HCT116 (cell line): ENCODE data around the gene ROGDI. TPM values are rescaled to one million over a fixed set of nuclear protein-coding genes. Genes with fewer than 3 reads are reported as not detected.

ENCODE experiments used
- ATAC-seq: fragments of 200-7000 bp; cut with Tn5 transposase; 2 replicates; pipeline ENCODE4 v1.9.1; 2020; ENCODE audit warnings: mild to moderate bottlenecking, moderate library complexity
- BruUV-seq: library from RNA; stranded (reverse); fragments of 400-500 nt; replicated peaks from 2 replicates; lab custom pipeline; 2021; lab: Mats Ljungman, UMichigan
- CTCF ChIA-PET: fragments of 300-600 bp; sonication (Branson Sonifier 250); formaldehyde crosslinking; loops from one replicate; lab custom pipeline; 2021; ENCODE audit warnings: antibody characterized with exemption; lab: Charles Lee
- POLR2A ChIA-PET: fragments of 300-600, 350-600 bp; sonication (Branson Sonifier 250); formaldehyde crosslinking; loops from one replicate; lab custom pipeline; 2021; ENCODE audit warnings: antibody characterized with exemption; lab: Charles Lee
- RAD21 ChIA-PET, 2 experiments: fragments of 300-600 bp; sonication (Branson Sonifier 250); formaldehyde crosslinking; loops; one replicate each; lab custom pipeline; 2023; ENCODE audit warnings: low total read pairs in 2 of 2; ENCODE audit not compliant: uncharacterized antibody in 2 of 2, unreplicated experiment in 2 of 2, low non-redundant PET in 1 of 2; lab: Charles Lee
- DNase-seq: peaks from one replicate; pipeline ENCODE4 v3.0.0-alpha.2; 2010; ENCODE audit warnings: low read depth, low spot score
- H2AFZ ChIP-seq: fragments of 200-600 bp; shearing (Covaris generic), sonication (generic); 2 replicates; pipeline ENCODE4 v1.6.1; 2017; ENCODE audit warnings: low read depth, mixed run types, mixed read lengths, antibody characterized with exemption, low read length; ENCODE audit not compliant: poor library complexity, severe bottlenecking
- H3K27ac ChIP-seq: 2 replicates; pipeline ENCODE4 v1.5.1; 2012; ENCODE audit warnings: low read depth, low read length
- H3K27me3 ChIP-seq: fragments of 200-600 bp; sonication (generic); 2 replicates; pipeline ENCODE4 v1.6.1; 2016; ENCODE audit warnings: mixed run types, low read length, mixed read lengths; ENCODE audit not compliant: insufficient read depth
- H3K36me3 ChIP-seq, 2 experiments: fragments of 200-500 bp in 1 of 2; fragments of 200-600 bp in 1 of 2; sonication (Bioruptor generic) in 1 of 2; sonication (generic) in 1 of 2; 2 replicates each; pipeline versions ENCODE4 v1.5.1 to v1.6.1; 2014 to 2016; ENCODE audit warnings: low read length in 2 of 2, inconsistent platforms in 1 of 2, mixed read lengths in 1 of 2, mixed run types in 1 of 2; ENCODE audit not compliant: insufficient read depth in 2 of 2, control insufficient read depth in 1 of 2
- H3K4me1 ChIP-seq, 2 experiments: fragments of 200-600 bp in 1 of 2; sonication (generic) in 1 of 2; 2 replicates each; pipeline versions ENCODE4 v1.5.1 to v1.6.1; 2012 to 2017; ENCODE audit warnings: low read length in 2 of 2, inconsistent platforms in 1 of 2, mild to moderate bottlenecking in 1 of 2, mixed read lengths in 1 of 2, mixed run types in 1 of 2, moderate library complexity in 1 of 2; ENCODE audit not compliant: insufficient read depth in 2 of 2, control insufficient read depth in 1 of 2
- H3K4me2 ChIP-seq: fragments of 200-600 bp; sonication (generic); 2 replicates; pipeline ENCODE4 v1.6.1; 2017; ENCODE audit warnings: mixed run types, low read length, mixed read lengths
- H3K4me3 ChIP-seq, 2 experiments: fragments of 200-600 bp in 1 of 2; sonication (generic) in 1 of 2; replicated peaks in 1 of 2; 2 replicates each; pipeline ENCODE4 v1.5.1; 2011 to 2016; ENCODE audit warnings: low read length in 2 of 2, control low read depth in 1 of 2, low read depth in 1 of 2, mild to moderate bottlenecking in 1 of 2, mixed read lengths in 1 of 2, mixed run types in 1 of 2
- H3K79me2 ChIP-seq: fragments of 200-600 bp; sonication (generic); 2 replicates; pipeline ENCODE4 v1.6.1; 2017; ENCODE audit warnings: mild to moderate bottlenecking, mixed run types, low read length, moderate library complexity, mixed read lengths; ENCODE audit not compliant: insufficient read depth
- H3K9ac ChIP-seq: fragments of 200-600 bp; sonication (generic); 2 replicates; pipeline ENCODE4 v1.6.1; 2016; ENCODE audit warnings: low read length, mixed read lengths
- H3K9me2 ChIP-seq: fragments of 200-600 bp; sonication (generic), shearing (Covaris generic); 2 replicates; pipeline ENCODE4 v1.6.1; 2017; ENCODE audit warnings: mixed run types, mild to moderate bottlenecking, moderate library complexity; ENCODE audit not compliant: insufficient read depth
- H3K9me3 ChIP-seq, 2 experiments: fragments of 200-500 bp in 1 of 2; fragments of 200-600 bp in 1 of 2; sonication (Bioruptor generic) in 1 of 2; sonication (generic) in 1 of 2; 2 replicates each; pipeline ENCODE4 v1.6.1; 2014 to 2017; ENCODE audit warnings: low read length in 2 of 2, mixed read lengths in 2 of 2, inconsistent platforms in 1 of 2, low read depth in 1 of 2, mild to moderate bottlenecking in 1 of 2, mixed run types in 1 of 2, moderate library complexity in 1 of 2; ENCODE audit not compliant: control insufficient read depth in 1 of 2, insufficient read depth in 1 of 2
- H4K20me1 ChIP-seq: fragments of 200-600 bp; sonication (generic), shearing (Covaris generic); 2 replicates; pipeline ENCODE4 v1.6.1; 2017; ENCODE audit warnings: mixed run types, mild to moderate bottlenecking, moderate library complexity; ENCODE audit not compliant: insufficient read depth
- ATF3 ChIP-seq: IDR thresholded peaks from 2 replicates; pipeline ENCODE4 v1.6.1; 2012
- CEBPB ChIP-seq: IDR thresholded peaks from 2 replicates; pipeline ENCODE4 v1.6.1; 2012; ENCODE audit warnings: low read depth
- CTCF ChIP-seq, 3 experiments: fragments of 200-600 bp in 1 of 3; sonication (generic) in 1 of 3; IDR thresholded peaks in 2 of 3; conservative IDR thresholded peaks in 1 of 3; 2 replicates each; pipeline ENCODE4 v1.5.1; 2012 to 2017; ENCODE audit warnings: low read depth in 2 of 3, low read length in 2 of 3, antibody characterized with exemption in 1 of 3, borderline replicate concordance in 1 of 3, control low read depth in 1 of 3, mild to moderate bottlenecking in 1 of 3, mixed read lengths in 1 of 3, mixed run types in 1 of 3, moderate library complexity in 1 of 3; ENCODE audit not compliant: insufficient read depth in 1 of 3
- EGR1 ChIP-seq: IDR thresholded peaks from 2 replicates; pipeline ENCODE4 v1.6.1; 2012; ENCODE audit warnings: low read depth
- EZH2 ChIP-seq: fragments of 200-600 bp; sonication (generic); IDR thresholded peaks from 2 replicates; pipeline ENCODE4 v1.6.1; 2017; ENCODE audit warnings: antibody characterized with exemption, mixed run types
- EZH2phosphoT487 ChIP-seq: fragments of 200-600 bp; IDR thresholded peaks from 2 replicates; pipeline ENCODE4 v1.6.1; 2018; ENCODE audit warnings: antibody characterized with exemption, borderline replicate concordance
- JUND ChIP-seq: IDR thresholded peaks from 2 replicates; pipeline ENCODE4 v1.6.1; 2012
- MAX ChIP-seq: IDR thresholded peaks from 2 replicates; pipeline ENCODE4 v1.6.1; 2012
- POLR2A ChIP-seq: IDR thresholded peaks from 2 replicates; pipeline ENCODE4 v1.7.0; 2011; ENCODE audit warnings: borderline replicate concordance; ENCODE audit not compliant: insufficient read depth, insufficient read length; ENCODE audit errors: extremely low read depth
- REST ChIP-seq: IDR thresholded peaks from 2 replicates; pipeline ENCODE4 v1.6.1; 2012; ENCODE audit warnings: low read depth
- SIN3A ChIP-seq: IDR thresholded peaks from 2 replicates; pipeline ENCODE4 v1.6.1; 2012; ENCODE audit warnings: low read depth
- SRF ChIP-seq: IDR thresholded peaks from 2 replicates; pipeline ENCODE4 v1.6.1; 2012; ENCODE audit warnings: low read depth
- TCF7L2 ChIP-seq: IDR thresholded peaks from 2 replicates; pipeline ENCODE4 v1.7.0; 2011; ENCODE audit warnings: borderline replicate concordance, inconsistent platforms; ENCODE audit not compliant: insufficient read depth, insufficient read length; ENCODE audit errors: extremely low read depth
- YY1 ChIP-seq: IDR thresholded peaks from 2 replicates; pipeline ENCODE4 v1.6.1; 2011; ENCODE audit warnings: low read length, low read depth, moderate library complexity, mild to moderate bottlenecking; ENCODE audit not compliant: insufficient replicate concordance; ENCODE audit errors: extremely low read depth
- ZBTB33 ChIP-seq: IDR thresholded peaks from 2 replicates; pipeline ENCODE4 v1.6.1; 2011; ENCODE audit warnings: mild to moderate bottlenecking, low read length, moderate library complexity; ENCODE audit not compliant: insufficient replicate concordance; ENCODE audit errors: extremely low read depth
- ZFX ChIP-seq: fragments of 450-650 bp; IDR thresholded peaks from 2 replicates; pipeline ENCODE4 v1.6.1; 2017
- ZNF274 ChIP-seq: fragments of 200-500 bp; sonication (Bioruptor generic); IDR thresholded peaks from 2 replicates; pipeline ENCODE4 v1.6.1; 2014; ENCODE audit warnings: mild to moderate bottlenecking, low read depth, low read length, inconsistent platforms
- intact Hi-C: fragments of 100-400 bp; cut with micrococcal nuclease; formaldehyde crosslinking; loops from 2 replicates; pipeline ENCODE4 v1.10.0; 2022
- total RNA-seq: library from RNA; stranded (reverse); gene quantifications from one replicate; pipeline ENCODE4 v1.2.1, GENCODE V29; 2021; ENCODE audit not compliant: unreplicated experiment

ROGDI gene
- total RNA-seq, 1 experiment from 2014 or later: 20.1 TPM

GRCh38 chr16:4778050-4778392 is 24.4 kb downstream of the ROGDI start:
- peaks cover 3 to 12% of the 10 kb centered on the region in 2 experiments; a peak in 3 of 4 replicates for H3K4me1 ChIP-seq
- no peak for DNase-seq

More at GRCh38 chr16:4778050-4778392, 24.4 kb downstream of the ROGDI start:
- TF ChIP-seq POLR2A: no peak
- no peak for TF ChIP-seq SRF
- TF ChIP-seq YY1: no peak
- TF ChIP-seq ZFX: no peak
- no peak for TF ChIP-seq ZBTB33
- TF ChIP-seq EZH2: no peak
- TF ChIP-seq TCF7L2: no peak
- TF ChIP-seq EZH2phosphoT487: no peak
- no peak for TF ChIP-seq ZNF274
- TF ChIP-seq MAX: no peak
- TF ChIP-seq JUND: no peak
- no peak for TF ChIP-seq CEBPB
- TF ChIP-seq REST: no peak
- no peak for TF ChIP-seq CTCF (IDR thresholded peaks at IDR 0.05 in 2 of 3, conservative IDR thresholded peaks at IDR 0.05 in 1 of 3; ENCODE audit: borderline replicate concordance in 1 of 3, insufficient read depth in 1 of 3, low read depth in 2 of 3, low read length in 2 of 3)
- TF ChIP-seq ATF3: no peak
- TF ChIP-seq SIN3A: no peak
- TF ChIP-seq EGR1: no peak
- no TSS peak for BruUV-seq
- Histone ChIP-seq H3K36me3 (no peaks in the 10 kb centered on the region), H3K9me3 (no peaks in the 10 kb centered on the region), H3K9me2 (no peaks in the 10 kb centered on the region), H3K4me3 (no peak overlapping the region), H3K9ac (no peak overlapping the region), H4K20me1 (no peaks in the 10 kb centered on the region), H3K27me3 (no peaks in the 10 kb centered on the region), H2AFZ (no peak overlapping the region), H3K79me2 (no peaks in the 10 kb centered on the region), H3K4me2 (no peak overlapping the region), H3K27ac (no peak overlapping the region)
- ChIA-PET POLR2A (no interaction called here), RAD21 (no interaction called here), CTCF (no interaction called here)
- intact Hi-C loops: no loop called here
- no peak for ATAC-seq
